ENCODE results near the gene YAF2. TPM values are rescaled to one million over a fixed set of nuclear protein-coding genes. Genes with fewer than 3 reads are reported as not detected.
"Not testable (repeated sequence)": the region's sequence is repeated elsewhere in the genome, so short reads cannot be mapped to it uniquely, and the experiment has no call there.

YAF2 gene
- total and polyA plus RNA-seq, 4 donors, result 15.9 to 53.2 (median 33.0) TPM

DNA sequence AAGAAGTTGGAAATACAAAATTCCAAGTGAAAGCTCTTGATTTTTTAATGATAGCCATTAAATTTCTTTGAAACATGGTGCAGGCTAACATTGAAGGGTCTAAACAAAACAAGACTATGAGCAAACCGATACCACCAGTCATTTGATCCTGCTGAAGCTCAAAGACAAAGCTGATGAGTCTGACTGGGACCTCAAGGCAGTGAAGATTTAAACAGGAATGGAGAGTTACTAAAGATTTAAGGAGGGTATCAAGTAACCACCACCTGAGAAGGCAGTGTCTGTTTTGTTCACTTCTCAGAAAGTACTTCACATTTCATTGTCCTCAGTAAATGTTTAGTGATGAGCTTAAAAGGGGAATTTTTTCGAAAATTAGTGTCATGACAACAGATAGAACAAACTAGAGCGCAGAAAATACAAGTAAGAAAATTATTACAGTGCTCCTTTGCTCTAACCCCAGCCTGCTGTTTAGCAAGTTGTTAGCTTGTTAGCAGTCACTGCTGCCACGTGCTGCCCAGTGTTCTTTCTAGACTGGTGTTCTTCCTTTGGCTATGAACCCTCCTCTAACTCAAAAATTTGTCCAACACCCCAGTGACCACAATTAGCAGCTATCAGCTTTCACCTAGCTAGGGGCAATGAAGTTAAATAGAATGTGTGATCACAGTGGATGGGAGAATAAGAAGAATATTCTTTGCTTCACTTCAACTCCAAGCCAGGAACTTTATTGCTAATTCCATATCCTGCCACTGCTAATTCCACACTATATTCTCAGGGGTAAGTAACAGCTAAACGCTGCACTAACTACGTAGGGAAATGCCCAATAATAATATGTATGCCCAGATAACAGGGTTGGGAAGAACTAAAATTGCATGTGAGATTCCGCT is 41.1 kb downstream of the YAF2 start:
- Histone ChIP-seq H3K36me3 (ENCODE audit: control insufficient read depth in 1 of 2, insufficient read depth in 2 of 2, low read length in 1 of 2) (no peaks in the 10 kb centered on the region), H3K27ac (ENCODE audit: low read depth in 1 of 2, low read length in 2 of 2) (no peak overlapping the region), H3K27me3 (ENCODE audit: control insufficient read depth in 1 of 2, insufficient read depth in 2 of 2, low read length in 1 of 2) (no peaks in the 10 kb centered on the region), H3K4me1 (ENCODE audit: control insufficient read depth in 1 of 2, insufficient read depth in 2 of 2, low read length in 2 of 2) (no peaks in the 10 kb centered on the region), H3K9me3 (ENCODE audit: control insufficient read depth, low read length) (no peaks in the 10 kb centered on the region), H3K4me3 (ENCODE audit: low read length in 2 of 2) (no peak overlapping the region)
- intact Hi-C loops (cut with DNase I), result no loop called here
- ATAC-seq (ENCODE audit: low FRiP score), result no peak
- 83% methylated on average over 7 of the region's 7 CpGs for WGBS, 2 donors
- DNase-seq, result no peak

DNA sequence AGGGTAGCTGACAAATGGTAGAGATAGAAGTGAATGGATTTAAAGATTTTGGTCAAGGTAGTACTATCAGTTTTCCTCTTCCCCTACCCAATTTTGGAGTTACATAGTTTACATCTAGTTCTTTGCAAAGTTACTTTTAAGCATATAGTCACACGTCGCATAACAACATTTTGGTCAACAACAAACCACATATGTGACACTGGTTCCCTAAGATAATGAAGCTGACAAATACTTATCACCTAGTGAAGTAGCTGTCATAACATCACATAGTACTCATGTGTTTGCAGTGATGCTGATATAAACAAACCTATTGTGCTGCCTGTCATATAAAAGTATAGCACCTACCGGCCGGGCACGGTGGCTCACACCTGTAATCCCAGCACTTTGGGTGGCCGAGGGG is 45.4 kb downstream of the YAF2 start:
- Histone ChIP-seq H3K4me3 (ENCODE audit: low read length in 2 of 2) (no peak overlapping the region), H3K27me3 (ENCODE audit: control insufficient read depth in 1 of 2, insufficient read depth in 2 of 2, low read length in 1 of 2) (no peaks in the 10 kb centered on the region), H3K4me1 (ENCODE audit: control insufficient read depth in 1 of 2, insufficient read depth in 2 of 2, low read length in 2 of 2) (no peaks in the 10 kb centered on the region), H3K36me3 (ENCODE audit: control insufficient read depth in 1 of 2, insufficient read depth in 2 of 2, low read length in 1 of 2) (no peaks in the 10 kb centered on the region), H3K9me3 (ENCODE audit: control insufficient read depth, low read length) (no peaks in the 10 kb centered on the region), H3K27ac (ENCODE audit: low read depth in 1 of 2, low read length in 2 of 2) (no peak overlapping the region)
- WGBS, 2 donors, result 96 to 97% methylated on average over 6 of the region's 6 CpGs
- DNase-seq, result no peak
- no peak for ATAC-seq (ENCODE audit: low FRiP score)
- intact Hi-C loops (cut with DNase I), result no loop called here

DNA sequence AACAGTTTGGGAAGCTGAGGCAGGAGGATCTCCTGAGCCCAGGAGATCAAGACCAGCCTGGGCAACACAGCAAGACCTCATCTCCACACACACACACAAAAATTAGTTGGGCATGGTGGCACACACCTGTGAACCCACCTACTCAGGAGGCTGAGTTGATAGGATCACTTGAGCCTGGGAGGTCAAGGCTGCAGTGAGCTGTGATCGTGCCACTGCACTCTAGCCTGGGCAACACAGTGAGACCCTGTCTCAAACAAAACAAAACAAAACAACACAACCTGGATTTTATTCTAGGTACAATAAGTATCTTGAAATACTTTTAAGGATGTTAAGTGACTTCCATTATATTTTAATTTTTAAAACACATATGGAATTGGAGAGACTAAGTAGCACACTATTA is 45.8 kb downstream of the YAF2 start:
- ATAC-seq (ENCODE audit: low FRiP score) (no peak), DNase-seq (no peak)
- H3K9me3 ChIP-seq (ENCODE audit: control insufficient read depth, low read length), result no peaks in the 10 kb centered on the region
- no peak overlapping the region for H3K4me3 ChIP-seq (ENCODE audit: low read length in 2 of 2)
- no peak overlapping the region for H3K27ac ChIP-seq (ENCODE audit: low read depth in 1 of 2, low read length in 2 of 2)
- 100% methylated on average over 1 of the region's 1 CpG for WGBS, 2 donors
- intact Hi-C loops (cut with DNase I), result no loop called here
- H3K36me3 ChIP-seq (ENCODE audit: control insufficient read depth in 1 of 2, insufficient read depth in 2 of 2, low read length in 1 of 2), result no peaks in the 10 kb centered on the region
- no peaks in the 10 kb centered on the region for H3K4me1 ChIP-seq (ENCODE audit: control insufficient read depth in 1 of 2, insufficient read depth in 2 of 2, low read length in 2 of 2)
- no peaks in the 10 kb centered on the region for H3K27me3 ChIP-seq (ENCODE audit: control insufficient read depth in 1 of 2, insufficient read depth in 2 of 2, low read length in 1 of 2)

DNA sequence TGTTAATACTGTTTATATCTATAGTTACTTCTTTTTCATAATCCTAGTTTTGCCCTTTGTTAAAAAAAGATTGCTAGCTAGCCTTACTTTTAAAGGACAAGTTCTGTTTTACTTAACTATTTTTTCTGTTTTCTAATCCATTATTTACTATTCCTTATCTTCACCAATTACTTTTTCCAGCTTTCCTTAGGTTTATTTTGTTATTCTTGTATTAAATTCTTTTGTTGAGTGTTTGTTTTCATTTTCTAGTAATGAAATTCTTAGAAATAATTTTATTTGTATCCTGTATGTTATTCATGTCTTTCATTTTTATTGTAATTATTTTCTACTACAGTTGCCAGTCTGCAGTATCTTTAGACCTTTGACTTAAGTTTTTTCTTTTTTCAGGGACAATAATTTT is 47.7 kb downstream of the YAF2 start:
- no peaks in the 10 kb centered on the region for H3K9me3 ChIP-seq (ENCODE audit: control insufficient read depth, low read length)
- no peak for DNase-seq
- no peaks in the 10 kb centered on the region for H3K27me3 ChIP-seq (ENCODE audit: control insufficient read depth in 1 of 2, insufficient read depth in 2 of 2, low read length in 1 of 2)
- H3K36me3 ChIP-seq (ENCODE audit: control insufficient read depth in 1 of 2, insufficient read depth in 2 of 2, low read length in 1 of 2), result no peaks in the 10 kb centered on the region
- H3K27ac ChIP-seq (ENCODE audit: low read depth in 1 of 2, low read length in 2 of 2), result no peak overlapping the region
- no peak for ATAC-seq (ENCODE audit: low FRiP score)
- intact Hi-C loops (cut with DNase I), result no loop called here
- H3K4me1 ChIP-seq (ENCODE audit: control insufficient read depth in 1 of 2, insufficient read depth in 2 of 2, low read length in 2 of 2), result no peaks in the 10 kb centered on the region
- H3K4me3 ChIP-seq (ENCODE audit: low read length in 2 of 2), result no peak overlapping the region

DNA sequence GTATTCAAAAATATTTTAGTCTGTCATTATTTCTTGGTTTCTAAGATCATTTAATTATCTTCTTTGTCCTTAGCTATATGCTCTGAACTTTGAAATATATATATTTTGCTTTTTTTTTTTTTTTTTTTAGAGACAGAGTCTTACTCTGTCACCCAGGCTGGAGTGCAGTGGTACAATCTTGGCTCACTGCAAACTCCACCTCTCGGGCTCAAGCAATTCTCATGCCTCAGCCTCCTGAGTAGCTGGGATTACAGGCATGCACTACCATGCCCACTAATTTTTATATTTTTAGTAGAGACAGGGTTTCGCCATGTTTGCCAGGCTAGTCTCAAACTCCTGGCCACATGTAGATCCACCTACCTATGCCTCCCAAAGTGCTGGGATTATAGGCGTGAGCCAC is 49.8 kb downstream of the YAF2 start:
- intact Hi-C loops (cut with DNase I), result not testable (repeated sequence)
- 93 to 97% methylated on average over 3 of the region's 3 CpGs for WGBS, 2 donors

DNA sequence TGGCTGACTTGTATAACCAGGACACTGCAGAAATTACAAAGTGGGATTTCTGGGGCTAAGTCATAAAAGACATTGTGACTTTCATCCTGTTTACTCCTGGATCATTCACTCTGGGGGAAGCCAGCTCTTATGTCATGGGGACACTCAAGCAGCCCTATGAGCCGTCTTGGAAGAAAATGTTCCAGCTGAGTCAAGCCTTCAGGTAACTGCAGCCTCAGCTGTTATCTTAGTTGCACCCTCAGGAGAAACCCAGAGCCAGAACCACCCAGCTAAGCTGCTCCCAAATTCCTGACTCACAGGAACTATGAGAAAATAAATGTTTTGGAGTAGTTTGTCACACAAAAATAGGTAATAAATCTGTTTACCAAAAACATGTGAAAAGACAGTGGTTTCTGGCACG is 50.2 kb downstream of the YAF2 start:
- intact Hi-C loops (cut with DNase I), result no loop called here
- WGBS, 2 donors, result 59 to 93% methylated on average over 2 of the region's 2 CpGs
- Histone ChIP-seq H3K36me3 (ENCODE audit: control insufficient read depth in 1 of 2, insufficient read depth in 2 of 2, low read length in 1 of 2) (no peaks in the 10 kb centered on the region), H3K4me3 (ENCODE audit: low read length in 2 of 2) (no peak overlapping the region), H3K9me3 (ENCODE audit: control insufficient read depth, low read length) (no peaks in the 10 kb centered on the region), H3K27me3 (ENCODE audit: control insufficient read depth in 1 of 2, insufficient read depth in 2 of 2, low read length in 1 of 2) (no peaks in the 10 kb centered on the region), H3K27ac (ENCODE audit: low read depth in 1 of 2, low read length in 2 of 2) (no peak overlapping the region), H3K4me1 (ENCODE audit: control insufficient read depth in 1 of 2, insufficient read depth in 2 of 2, low read length in 2 of 2) (peaks cover 0 to 5% of the 10 kb centered on the region in 2 donors)
- no peak for ATAC-seq (ENCODE audit: low FRiP score)
- DNase-seq, result no peak

More for the DNA sequence above, 49.8 kb downstream of the YAF2 start:
- not testable (repeated sequence) for DNase-seq; H3K4me1 ChIP-seq (ENCODE audit: control insufficient read depth in 1 of 2, insufficient read depth in 2 of 2, low read length in 2 of 2); H3K27me3 ChIP-seq (ENCODE audit: control insufficient read depth in 1 of 2, insufficient read depth in 2 of 2, low read length in 1 of 2); ATAC-seq (ENCODE audit: low FRiP score); H3K4me3 ChIP-seq (ENCODE audit: low read length in 2 of 2); H3K27ac ChIP-seq (ENCODE audit: low read depth in 1 of 2, low read length in 2 of 2); H3K36me3 ChIP-seq (ENCODE audit: control insufficient read depth in 1 of 2, insufficient read depth in 2 of 2, low read length in 1 of 2); H3K9me3 ChIP-seq (ENCODE audit: control insufficient read depth, low read length)

DNA sequence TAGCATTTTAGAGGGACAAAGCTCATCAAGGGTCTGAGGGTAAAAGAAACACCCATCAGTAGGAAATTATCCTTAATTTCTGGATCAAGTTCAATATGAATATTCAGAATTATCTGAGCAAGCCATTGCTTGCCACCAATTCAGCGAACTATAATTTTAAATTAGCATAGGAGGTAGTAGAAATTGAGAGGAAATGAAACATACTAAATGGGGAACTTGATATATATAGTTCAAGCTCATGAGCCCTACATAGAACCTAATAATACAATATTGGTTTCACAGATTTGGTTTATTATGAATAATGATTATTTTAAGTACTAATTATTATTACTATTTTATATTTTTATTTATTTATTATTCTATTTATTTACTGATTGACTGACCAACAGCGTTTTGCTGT is 51.3 kb downstream of the YAF2 start:
- intact Hi-C loops (cut with DNase I), result no loop called here
- no peak overlapping the region for H3K4me3 ChIP-seq (ENCODE audit: low read length in 2 of 2)

DNA sequence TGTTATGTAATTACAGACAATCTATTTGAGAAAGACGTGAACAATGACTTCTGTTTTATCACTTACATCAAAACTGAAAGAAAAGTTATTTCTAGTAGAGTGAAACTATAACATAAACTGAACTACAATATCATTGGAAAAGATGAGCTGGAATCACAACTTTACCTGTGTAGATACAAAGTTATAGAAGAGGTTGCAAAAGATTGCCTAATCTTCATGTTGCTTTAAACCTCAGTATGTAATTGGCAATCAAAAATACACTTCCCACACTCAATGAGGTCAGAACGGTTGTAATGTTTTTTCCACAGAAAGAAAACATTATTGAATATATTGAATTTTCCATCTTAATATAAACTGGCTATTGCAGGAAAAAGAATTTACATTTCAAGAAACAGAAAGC is 55.7 kb downstream of the YAF2 start:
- Histone ChIP-seq H3K4me3 (ENCODE audit: low read length in 2 of 2) (no peak overlapping the region), H3K4me1 (ENCODE audit: control insufficient read depth in 1 of 2, insufficient read depth in 2 of 2, low read length in 2 of 2) (peaks cover 0 to 5% of the 10 kb centered on the region in 2 donors), H3K9me3 (ENCODE audit: control insufficient read depth, low read length) (peaks cover 2% of the 10 kb centered on the region), H3K27me3 (ENCODE audit: control insufficient read depth in 1 of 2, insufficient read depth in 2 of 2, low read length in 1 of 2) (no peaks in the 10 kb centered on the region), H3K36me3 (ENCODE audit: control insufficient read depth in 1 of 2, insufficient read depth in 2 of 2, low read length in 1 of 2) (no peaks in the 10 kb centered on the region), H3K27ac (ENCODE audit: low read depth in 1 of 2, low read length in 2 of 2) (no peak overlapping the region)
- 65 to 72% methylated on average over 2 of the region's 2 CpGs for WGBS, 2 donors
- ATAC-seq (ENCODE audit: low FRiP score) (no peak), DNase-seq (no peak)
- intact Hi-C loops (cut with DNase I), result no loop called here

More for the DNA sequence above, 51.3 kb downstream of the YAF2 start:
- DNase-seq (no peak), ATAC-seq (ENCODE audit: low FRiP score) (no peak)
- Histone ChIP-seq H3K4me1 (ENCODE audit: control insufficient read depth in 1 of 2, insufficient read depth in 2 of 2, low read length in 2 of 2) (peaks cover 0 to 5% of the 10 kb centered on the region in 2 donors), H3K27me3 (ENCODE audit: control insufficient read depth in 1 of 2, insufficient read depth in 2 of 2, low read length in 1 of 2) (no peaks in the 10 kb centered on the region), H3K27ac (ENCODE audit: low read depth in 1 of 2, low read length in 2 of 2) (no peak overlapping the region), H3K36me3 (ENCODE audit: control insufficient read depth in 1 of 2, insufficient read depth in 2 of 2, low read length in 1 of 2) (no peaks in the 10 kb centered on the region), H3K9me3 (ENCODE audit: control insufficient read depth, low read length) (no peaks in the 10 kb centered on the region)
- 90 to 93% methylated on average over 2 of the region's 2 CpGs for WGBS, 2 donors

DNA sequence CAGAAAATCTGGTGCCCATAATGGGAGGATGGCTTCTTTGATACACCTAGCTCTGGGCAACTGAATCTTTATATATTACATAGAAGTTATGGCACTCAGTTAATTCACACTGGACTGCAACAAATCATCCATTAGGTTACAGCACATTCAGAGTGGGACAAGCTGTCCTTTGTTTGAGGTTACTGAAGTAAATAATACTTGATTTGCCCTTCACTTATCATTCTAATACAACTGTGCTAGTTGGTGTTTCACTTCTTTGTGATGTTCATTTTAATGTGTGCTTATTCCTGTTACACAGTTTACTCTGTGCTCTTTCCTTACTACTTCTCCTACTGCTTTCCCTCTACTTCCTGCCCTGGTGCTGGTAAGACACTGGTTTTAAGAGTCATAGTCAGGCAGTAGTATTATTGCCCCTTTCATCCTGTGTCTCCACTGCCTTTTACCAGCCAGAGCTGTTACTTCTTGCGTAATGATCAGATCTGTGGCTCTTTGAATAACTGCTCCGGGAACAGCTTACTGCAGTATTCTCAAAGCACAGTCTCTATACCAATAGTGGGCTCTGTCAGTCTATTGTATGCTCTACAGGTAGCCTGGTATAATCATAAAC is 57.0 kb downstream of the YAF2 start:
- Histone ChIP-seq H3K4me3 (ENCODE audit: low read length in 2 of 2) (no peak overlapping the region), H3K4me1 (ENCODE audit: control insufficient read depth in 1 of 2, insufficient read depth in 2 of 2, low read length in 2 of 2) (peaks cover 0 to 5% of the 10 kb centered on the region in 2 donors), H3K27me3 (ENCODE audit: control insufficient read depth in 1 of 2, insufficient read depth in 2 of 2, low read length in 1 of 2) (no peaks in the 10 kb centered on the region), H3K27ac (ENCODE audit: low read depth in 1 of 2, low read length in 2 of 2) (no peak overlapping the region), H3K36me3 (ENCODE audit: control insufficient read depth in 1 of 2, insufficient read depth in 2 of 2, low read length in 1 of 2) (no peaks in the 10 kb centered on the region), H3K9me3 (ENCODE audit: control insufficient read depth, low read length) (peaks cover 2% of the 10 kb centered on the region)
- WGBS, 2 donors, result 90 to 95% methylated on average over 2 of the region's 2 CpGs
- ATAC-seq (ENCODE audit: low FRiP score) (no peak), DNase-seq (no peak)
- intact Hi-C loops (cut with DNase I), result no loop called here

Data from aorta (tissue), 5 donors.